GM21723 (cell line): ENCODE measurements around the gene MYO5B.
A peak's percentile ranks its signal among the peaks of the same experiment; 100 is the strongest.

Experiments used
- ATAC-seq: cut with Tn5 transposase; IDR thresholded peaks from one replicate; pipeline ENCODE4 v1.9.1; 2021; ENCODE audit warnings: mild to moderate bottlenecking, moderate library complexity; ENCODE audit not compliant: unreplicated experiment

Gene MYO5B

GRCh38 chr18:50189160-50189559 is 5.8 kb downstream of the MYO5B start:
- peak; percentile 52 for ATAC-seq

GRCh38 chr18:50188652-50189051 is 6.3 kb downstream of the MYO5B start:
- ATAC-seq, result no peak

- no peak for ATAC-seq
These were observed 7.3 kb downstream of the MYO5B start for GRCh38 chr18:50187659-50188058.

- ATAC-seq, result no peak
These were observed 8.6 kb downstream of the MYO5B start for GRCh38 chr18:50186385-50186784.

- ATAC-seq, result no peak
These were observed 11.4 kb downstream of the MYO5B start for GRCh38 chr18:50183556-50183955.

GRCh38 chr18:50182511-50182910 is 12.4 kb downstream of the MYO5B start:
- no peak for ATAC-seq

- no peak for ATAC-seq
These were observed 13.4 kb downstream of the MYO5B start for GRCh38 chr18:50181590-50181989.

GRCh38 chr18:50179465-50179864 is 15.5 kb downstream of the MYO5B start:
- no peak for ATAC-seq

- no peak for ATAC-seq
These were observed 17.5 kb downstream of the MYO5B start for GRCh38 chr18:50177294-50177992.

- no peak for ATAC-seq
These were observed 22.6 kb downstream of the MYO5B start for GRCh38 chr18:50172367-50172766.

GRCh38 chr18:50171406-50171805 is 23.5 kb downstream of the MYO5B start:
- no peak for ATAC-seq

- no peak for ATAC-seq
These were observed 24.9 kb downstream of the MYO5B start for GRCh38 chr18:50170004-50170403.

- ATAC-seq, result no peak
These were observed 25.8 kb downstream of the MYO5B start for GRCh38 chr18:50169149-50169548.

GRCh38 chr18:50167966-50168365 is 27.0 kb downstream of the MYO5B start:
- ATAC-seq, result no peak

- ATAC-seq, result no peak
These were observed 28.0 kb downstream of the MYO5B start for GRCh38 chr18:50166901-50167300.

GRCh38 chr18:50163505-50163904 is 31.4 kb downstream of the MYO5B start:
- ATAC-seq, result no peak

GRCh38 chr18:50162486-50163304 is 32.3 kb downstream of the MYO5B start:
- no peak for ATAC-seq

- ATAC-seq, result no peak
These were observed 33.2 kb downstream of the MYO5B start for GRCh38 chr18:50161597-50162205.

GRCh38 chr18:50159654-50160046 is 35.3 kb downstream of the MYO5B start:
- no peak for ATAC-seq

- no peak for ATAC-seq
These were observed 35.9 kb downstream of the MYO5B start for GRCh38 chr18:50158866-50159653.

- no peak for ATAC-seq
These were observed 39.5 kb downstream of the MYO5B start for GRCh38 chr18:50155406-50155805.
